SU-DHL-6 (cell line): Measurements from ENCODE around the gene TATDN2.

Experiments
- EZH2phosphoT487 ChIP-seq: fragments of 200-600 bp; sonication (generic), shearing (Covaris generic); conservative IDR thresholded peaks from 2 replicates; pipeline ENCODE4 v1.6.1; 2018; ENCODE audit warnings: mild to moderate bottlenecking, antibody characterized with exemption, low read length, moderate library complexity, mixed read lengths
- TF ChIP-seq, protein P1 (sequence below): fragments of 200-600 bp; sonication (generic); IDR thresholded peaks from one replicate; pipeline ENCODE4 v1.5.1; 2017; ENCODE audit warnings: antibody characterized with exemption, mild to moderate bottlenecking, low read length, moderate library complexity; ENCODE audit not compliant: insufficient read depth, poor library complexity, severe bottlenecking

GRCh38 chr3:10309736-10310135 lies 61.5 kb downstream of the TATDN2 start:
- TF ChIP-seq, protein P1, sequence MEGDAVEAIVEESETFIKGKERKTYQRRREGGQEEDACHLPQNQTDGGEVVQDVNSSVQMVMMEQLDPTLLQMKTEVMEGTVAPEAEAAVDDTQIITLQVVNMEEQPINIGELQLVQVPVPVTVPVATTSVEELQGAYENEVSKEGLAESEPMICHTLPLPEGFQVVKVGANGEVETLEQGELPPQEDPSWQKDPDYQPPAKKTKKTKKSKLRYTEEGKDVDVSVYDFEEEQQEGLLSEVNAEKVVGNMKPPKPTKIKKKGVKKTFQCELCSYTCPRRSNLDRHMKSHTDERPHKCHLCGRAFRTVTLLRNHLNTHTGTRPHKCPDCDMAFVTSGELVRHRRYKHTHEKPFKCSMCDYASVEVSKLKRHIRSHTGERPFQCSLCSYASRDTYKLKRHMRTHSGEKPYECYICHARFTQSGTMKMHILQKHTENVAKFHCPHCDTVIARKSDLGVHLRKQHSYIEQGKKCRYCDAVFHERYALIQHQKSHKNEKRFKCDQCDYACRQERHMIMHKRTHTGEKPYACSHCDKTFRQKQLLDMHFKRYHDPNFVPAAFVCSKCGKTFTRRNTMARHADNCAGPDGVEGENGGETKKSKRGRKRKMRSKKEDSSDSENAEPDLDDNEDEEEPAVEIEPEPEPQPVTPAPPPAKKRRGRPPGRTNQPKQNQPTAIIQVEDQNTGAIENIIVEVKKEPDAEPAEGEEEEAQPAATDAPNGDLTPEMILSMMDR, result no peak
- TF ChIP-seq EZH2phosphoT487, result no peak
